ENCODE results near the gene TMEM169.
A peak's percentile ranks its signal among the peaks of the same experiment; 100 is the strongest.

Gene TMEM169, protein sequence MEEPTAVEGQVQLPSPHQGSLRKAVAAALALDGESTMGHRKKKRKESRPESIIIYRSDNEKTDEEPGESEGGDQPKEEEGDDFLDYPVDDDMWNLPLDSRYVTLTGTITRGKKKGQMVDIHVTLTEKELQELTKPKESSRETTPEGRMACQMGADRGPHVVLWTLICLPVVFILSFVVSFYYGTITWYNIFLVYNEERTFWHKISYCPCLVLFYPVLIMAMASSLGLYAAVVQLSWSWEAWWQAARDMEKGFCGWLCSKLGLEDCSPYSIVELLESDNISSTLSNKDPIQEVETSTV

GRCh38 chr2:216081487-216082116 is at the start of gene TMEM169, which contains the start of gene PECR:
TMEM169 (plus strand) TSS chr2:216081919; CDS start chr2:216095964, 14,045 bp downstream.
PECR (minus strand) TSS chr2:216081809; CDS start chr2:216081741, 68 bp downstream.
- TF ChIP-seq CTCF (IDR thresholded peaks at IDR 0.05), result no peak
- Histone ChIP-seq H3K4me3 (peak within 1 kb of the TSS; percentile 71), H3K27ac (peak within 1 kb of the TSS; percentile 3 to 20)
- peak; percentile 82 for DNase-seq (ENCODE audit: low spot score)

DNA sequence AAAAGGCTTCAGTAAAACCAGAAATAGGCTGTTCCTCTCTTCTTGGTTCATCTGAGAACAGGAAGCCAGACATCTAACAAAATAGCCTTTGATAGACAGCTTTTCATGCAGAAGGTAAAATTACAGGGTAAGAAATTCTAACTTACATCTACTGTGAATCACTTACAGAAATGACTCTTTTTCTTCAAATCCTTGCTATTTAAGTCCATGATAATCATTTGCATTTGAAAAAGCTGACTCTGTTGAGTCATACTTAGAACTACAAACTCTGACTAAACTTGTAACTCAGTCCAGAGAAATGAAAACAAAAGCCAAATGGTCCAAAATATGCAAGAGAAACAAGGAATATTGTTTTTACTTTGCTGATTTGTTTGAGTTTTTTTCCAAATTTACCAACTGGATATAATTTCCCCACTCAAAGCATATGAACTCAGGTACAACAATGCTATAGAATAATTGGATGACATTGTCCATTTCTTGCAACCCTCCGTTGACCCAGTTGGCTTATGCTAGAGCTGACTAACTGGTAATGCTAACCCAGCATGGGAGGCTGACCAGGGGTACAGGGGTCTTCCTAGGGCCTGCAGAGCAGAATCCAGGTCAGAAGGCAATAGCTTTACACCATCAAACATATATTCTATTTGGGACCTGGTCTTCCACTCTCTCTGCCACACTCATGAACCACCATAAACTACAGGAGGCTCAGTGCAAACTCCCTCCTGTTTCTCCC is 49.6 kb upstream of the TMEM169 start:
- Histone ChIP-seq H3K27ac (no peak overlapping the region), H3K4me3 (no peak overlapping the region)
- TF ChIP-seq CTCF (IDR thresholded peaks at IDR 0.05), result no peak
- DNase-seq (ENCODE audit: low spot score), result no peak

DNA sequence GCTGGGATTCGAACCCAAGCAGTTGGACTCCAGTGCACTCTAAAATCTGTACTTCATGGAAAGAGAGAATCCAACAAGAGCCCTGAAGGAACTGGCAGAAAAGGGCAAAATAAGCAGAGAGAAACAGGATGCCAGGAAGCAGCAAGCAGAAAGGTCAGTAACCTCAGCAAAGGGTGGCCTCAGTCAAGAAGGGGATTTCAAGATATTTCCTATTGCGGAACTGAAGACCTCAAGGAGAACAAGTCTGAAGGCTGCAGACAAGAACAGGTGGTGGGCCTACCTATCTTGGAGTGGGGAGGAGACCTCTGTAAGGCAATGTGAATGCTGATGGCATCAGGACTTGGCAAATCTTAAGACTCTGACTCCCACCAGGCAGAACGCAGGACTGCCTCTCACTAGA is 48.3 kb upstream of the TMEM169 start:
- Histone ChIP-seq H3K4me3 (no peak overlapping the region), H3K27ac (no peak overlapping the region)
- DNase-seq (ENCODE audit: low spot score), result no peak
- no peak for TF ChIP-seq CTCF (IDR thresholded peaks at IDR 0.05)

DNA sequence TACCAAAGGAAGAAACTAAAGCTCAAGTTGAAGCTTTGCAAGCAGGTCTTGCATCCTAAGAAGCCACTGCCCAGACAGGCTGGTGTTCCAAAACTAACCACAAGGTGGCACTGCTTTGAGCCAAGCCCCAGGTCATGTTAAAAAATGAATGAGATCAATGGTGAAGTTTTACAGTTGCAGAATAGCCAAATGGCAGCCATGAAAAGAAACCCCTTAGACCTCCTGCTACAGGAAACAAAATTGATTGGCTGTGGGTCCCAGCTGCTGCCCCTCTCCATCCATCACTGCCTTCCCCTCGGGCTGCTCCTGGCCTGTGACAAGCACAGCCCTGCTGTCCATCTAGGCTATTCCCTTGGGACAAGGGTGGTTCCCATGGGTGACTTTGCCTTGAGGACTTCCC is 47.7 kb upstream of the TMEM169 start:
- Histone ChIP-seq H3K27ac (no peak overlapping the region), H3K4me3 (no peak overlapping the region)
- peak; percentile 73 for TF ChIP-seq CTCF (IDR thresholded peaks at IDR 0.05)
- DNase-seq (ENCODE audit: low spot score), result no peak

DNA sequence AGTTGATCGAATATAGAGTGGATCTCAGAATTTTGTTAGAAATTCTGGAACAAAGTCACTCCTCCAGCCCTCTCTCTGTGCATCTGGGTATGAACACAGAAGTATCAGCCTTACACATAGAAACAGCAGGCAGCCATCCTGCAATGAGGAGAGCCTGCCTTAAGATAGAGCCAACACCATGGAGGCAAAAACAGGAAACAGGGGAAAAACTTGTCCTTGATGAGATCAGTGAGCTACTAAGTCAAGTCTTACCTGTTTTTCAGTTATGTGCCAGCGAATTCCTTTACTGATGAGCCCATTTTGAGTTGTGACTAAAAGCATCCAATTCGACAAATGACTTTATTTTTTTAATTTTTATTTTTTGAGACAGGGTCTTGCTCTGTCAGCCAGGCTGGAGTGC is 41.8 kb upstream of the TMEM169 start:
- Histone ChIP-seq H3K27ac (no peak overlapping the region), H3K4me3 (no peak overlapping the region)
- TF ChIP-seq CTCF (IDR thresholded peaks at IDR 0.05), result no peak
- DNase-seq (ENCODE audit: low spot score), result no peak

GRCh38 chr2:216041438-216041837 is 40.3 kb upstream of the TMEM169 start:
- H3K27ac ChIP-seq, result no peak overlapping the region
- no peak overlapping the region for H3K4me3 ChIP-seq
- TF ChIP-seq CTCF (IDR thresholded peaks at IDR 0.05), result no peak
- DNase-seq (ENCODE audit: low spot score), result no peak
